Endothelial cell of umbilical vein (primary cell): ENCODE data around the gene LSM14B. TPM values are rescaled to one million over a fixed set of nuclear protein-coding genes. Genes with fewer than 3 reads are reported as not detected.

Source experiments
- BruUV-seq: library from RNA; stranded (reverse); fragments of 400-500 nt; replicated peaks from 2 replicates; lab custom pipeline; 2021; lab: Mats Ljungman, UMichigan
- CTCF ChIA-PET: fragments of 300-600, 350-600 bp; sonication (Branson Sonifier 250); formaldehyde crosslinking; loops from one replicate; lab custom pipeline; 2021; ENCODE audit warnings: antibody characterized with exemption, inconsistent platforms; lab: Charles Lee
- POLR2A ChIA-PET: fragments of 300-600, 350-600 bp; sonication (Branson Sonifier 250); formaldehyde crosslinking; loops from one replicate; lab custom pipeline; 2021; ENCODE audit warnings: antibody characterized with exemption, inconsistent platforms; lab: Charles Lee
- DNase-seq: peaks from one replicate; pipeline ENCODE4 v3.0.0-alpha.2; 2011; ENCODE audit warnings: low read depth, low spot score
- FAIRE-seq: peaks from 2 replicates; lab custom pipeline; 2011; peaks lifted over from hg19 to GRCh38; lab: Jason Lieb, UNC
- H2AFZ ChIP-seq: 2 replicates; pipeline ENCODE4 v1.6.0; 2012; ENCODE audit warnings: low read depth, low read length, control low read depth, inconsistent platforms
- H3K27ac ChIP-seq: 2 replicates; pipeline ENCODE4 v1.5.1; 2011; ENCODE audit warnings: low read depth, mild to moderate bottlenecking, control low read depth, low read length, moderate library complexity; ENCODE audit not compliant: insufficient read depth
- H3K27me3 ChIP-seq, 2 experiments: 2 replicates each; pipeline versions ENCODE4 v1.6.0 to v1.6.1; 2011; ENCODE audit warnings: low read length in 2 of 2, mixed read lengths in 1 of 2; ENCODE audit not compliant: control insufficient read depth in 2 of 2, insufficient read depth in 2 of 2
- H3K36me3 ChIP-seq, 2 experiments: 2 replicates in 1 of 2; 3 replicates in 1 of 2; pipeline ENCODE4 v1.5.1; 2011; ENCODE audit warnings: low read length in 2 of 2, mild to moderate bottlenecking in 1 of 2, moderate library complexity in 1 of 2; ENCODE audit not compliant: control insufficient read depth in 2 of 2, insufficient read depth in 2 of 2; ENCODE audit errors: extremely low read depth in 1 of 2
- H3K4me1 ChIP-seq: 3 replicates; pipeline ENCODE4 v1.5.1; 2011; ENCODE audit warnings: mild to moderate bottlenecking, low read length; ENCODE audit not compliant: control insufficient read depth, insufficient read depth; ENCODE audit errors: extremely low read depth
- H3K4me2 ChIP-seq: 2 replicates; pipeline ENCODE4 v1.6.1; 2011; ENCODE audit warnings: low read length, control low read depth, mixed read lengths; ENCODE audit not compliant: insufficient read depth
- H3K4me3 ChIP-seq, 3 experiments: fragments of 200-600 bp in 1 of 3; sonication (generic), shearing (Covaris generic) in 1 of 3; replicated peaks in 1 of 3; 2 replicates each; pipeline ENCODE4 v1.5.1; 2011 to 2016; ENCODE audit warnings: control low read depth in 3 of 3, low read length in 3 of 3, mild to moderate bottlenecking in 2 of 3, inconsistent platforms in 1 of 3, low read depth in 1 of 3, moderate library complexity in 1 of 3; ENCODE audit not compliant: insufficient read depth in 1 of 3
- H3K79me2 ChIP-seq: 2 replicates; pipeline ENCODE4 v1.6.0; 2012; ENCODE audit warnings: low read length, inconsistent platforms; ENCODE audit not compliant: control insufficient read depth, insufficient read depth
- H3K9ac ChIP-seq: replicated peaks from 2 replicates; pipeline ENCODE3; 2011; ENCODE audit warnings: low read length, control low read depth; ENCODE audit not compliant: insufficient read depth; ENCODE audit errors: extremely low read depth
- H3K9me1 ChIP-seq: replicated peaks from 3 replicates; pipeline ENCODE4 v1.6.0; 2011; ENCODE audit warnings: mild to moderate bottlenecking, low read length; ENCODE audit not compliant: control insufficient read depth, insufficient read depth; ENCODE audit errors: extremely low read depth
- H3K9me3 ChIP-seq: replicated peaks from 2 replicates; pipeline ENCODE4 v1.5.1; 2012; ENCODE audit warnings: low read length, inconsistent platforms; ENCODE audit not compliant: control insufficient read depth, insufficient read depth
- H4K20me1 ChIP-seq: replicated peaks from 2 replicates; pipeline ENCODE3; 2011; ENCODE audit warnings: mild to moderate bottlenecking, low read length; ENCODE audit not compliant: control insufficient read depth, insufficient read depth; ENCODE audit errors: extremely low read depth
- EZH2 ChIP-seq: IDR thresholded peaks from 2 replicates; pipeline ENCODE4 v1.6.1; 2012; ENCODE audit warnings: borderline replicate concordance, low read depth, mild to moderate bottlenecking, moderate library complexity, low read length, inconsistent platforms; ENCODE audit not compliant: severe bottlenecking
- FOS ChIP-seq: IDR thresholded peaks from 2 replicates; pipeline ENCODE4 v1.6.1; 2011; ENCODE audit warnings: mild to moderate bottlenecking, low read length, moderate library complexity, borderline replicate concordance; ENCODE audit not compliant: insufficient read depth
- GATA2 ChIP-seq: IDR thresholded peaks from 2 replicates; pipeline ENCODE4 v1.7.0; 2011; ENCODE audit warnings: low read depth, mild to moderate bottlenecking, moderate library complexity, mixed read lengths, low read length; ENCODE audit not compliant: insufficient read length, insufficient read depth
- JUN ChIP-seq: IDR thresholded peaks from 2 replicates; pipeline ENCODE4 v1.6.1; 2011; ENCODE audit warnings: borderline replicate concordance, low read depth; ENCODE audit not compliant: insufficient read length, insufficient read depth
- MYC ChIP-seq: IDR thresholded peaks from one replicate; pipeline ENCODE4 v1.6.1; 2011; ENCODE audit warnings: mild to moderate bottlenecking, low read depth, low read length
- POLR2A ChIP-seq: IDR thresholded peaks from 2 replicates; pipeline ENCODE4 v1.6.1; 2012; ENCODE audit warnings: low read depth, mild to moderate bottlenecking, control low read depth, low read length
- POLR2AphosphoS5 ChIP-seq: IDR thresholded peaks from 2 replicates; pipeline ENCODE4 v1.6.1; 2012; ENCODE audit warnings: low read depth, mild to moderate bottlenecking, control low read depth, low read length, moderate library complexity; ENCODE audit not compliant: insufficient read depth
- dilution Hi-C: fragments of 300-500 bp; cut with MboI; formaldehyde crosslinking; loops from one replicate; pipeline ENCODE4 v1.15.0; 2019; ENCODE audit warnings: low sequenced_read_pairs; ENCODE audit not compliant: extremely low pct_ligation_motif_present
- intact Hi-C: fragments of 100-400 bp; cut with micrococcal nuclease; formaldehyde crosslinking; loops from one replicate; pipeline ENCODE4 v1.10.0; 2022
- polyA plus RNA-seq, 4 experiments: library from polyadenylated mRNA; depleted of rRNA in 3 of 4; stranded (reverse) in 3 of 4; unstranded in 1 of 4; fragments of >200 nt; gene quantifications; 2 replicates each; pipeline versions ENCODE4 v1.2.1 to v1.2.3, GENCODE V29; 2011 to 2012; ENCODE audit warnings: missing spikeins in 1 of 4
- total RNA-seq: library from RNA; stranded (reverse); gene quantifications from 2 replicates; pipeline ENCODE4 v1.2.3, GENCODE V29; 2021
- TF ChIP-seq, protein P1 (sequence below): IDR thresholded peaks from 2 replicates; pipeline ENCODE4 v1.6.1; 2011; ENCODE audit not compliant: insufficient read depth, insufficient read length
- TF ChIP-seq, protein P2 (sequence below), 2 donors: IDR thresholded peaks; 1 replicate in 1 of 2; 2 replicates in 1 of 2; pipeline ENCODE4 v1.5.1; 2011; ENCODE audit warnings: low read length in 2 of 2, mild to moderate bottlenecking in 2 of 2, moderate library complexity in 2 of 2, control low read depth in 1 of 2, inconsistent platforms in 1 of 2, low read depth in 1 of 2; ENCODE audit not compliant: insufficient read depth in 1 of 2; ENCODE audit errors: extremely low read depth in 1 of 2

Gene LSM14B
- total and polyA plus RNA-seq, 2 donors (not counting 3 experiments of a cell fraction or from before 2014, with no cell fraction given): 32.5 to 34.0 TPM

GRCh38 chr20:62157387-62158087, 35.3 kb downstream of the LSM14B start:
- H3K4me1 ChIP-seq: no peaks in the 10 kb centered on the region
- H3K9me1 ChIP-seq: no peaks in the 10 kb centered on the region
- dilution Hi-C loops (no loop called here), intact Hi-C loops (loop anchor here (1.0 kb wide), 2 partner anchors 131 to 146 kb away; no protein-coding TSS in a partner anchor)
- ChIA-PET POLR2A (no interaction called here), CTCF (interaction anchor here (1.2 kb wide), 2 partner anchors 20 to 131 kb away, joined by 3 to 12 read pairs; no protein-coding TSS in a partner anchor)
- TF ChIP-seq POLR2AphosphoS5 (no peak), POLR2A (no peak), JUN (no peak), EZH2 (no peak), GATA2 (no peak), MYC (no peak), FOS (no peak)
- TF ChIP-seq, protein P1, sequence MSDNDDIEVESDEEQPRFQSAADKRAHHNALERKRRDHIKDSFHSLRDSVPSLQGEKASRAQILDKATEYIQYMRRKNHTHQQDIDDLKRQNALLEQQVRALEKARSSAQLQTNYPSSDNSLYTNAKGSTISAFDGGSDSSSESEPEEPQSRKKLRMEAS: no peak
- TF ChIP-seq, protein P2, sequence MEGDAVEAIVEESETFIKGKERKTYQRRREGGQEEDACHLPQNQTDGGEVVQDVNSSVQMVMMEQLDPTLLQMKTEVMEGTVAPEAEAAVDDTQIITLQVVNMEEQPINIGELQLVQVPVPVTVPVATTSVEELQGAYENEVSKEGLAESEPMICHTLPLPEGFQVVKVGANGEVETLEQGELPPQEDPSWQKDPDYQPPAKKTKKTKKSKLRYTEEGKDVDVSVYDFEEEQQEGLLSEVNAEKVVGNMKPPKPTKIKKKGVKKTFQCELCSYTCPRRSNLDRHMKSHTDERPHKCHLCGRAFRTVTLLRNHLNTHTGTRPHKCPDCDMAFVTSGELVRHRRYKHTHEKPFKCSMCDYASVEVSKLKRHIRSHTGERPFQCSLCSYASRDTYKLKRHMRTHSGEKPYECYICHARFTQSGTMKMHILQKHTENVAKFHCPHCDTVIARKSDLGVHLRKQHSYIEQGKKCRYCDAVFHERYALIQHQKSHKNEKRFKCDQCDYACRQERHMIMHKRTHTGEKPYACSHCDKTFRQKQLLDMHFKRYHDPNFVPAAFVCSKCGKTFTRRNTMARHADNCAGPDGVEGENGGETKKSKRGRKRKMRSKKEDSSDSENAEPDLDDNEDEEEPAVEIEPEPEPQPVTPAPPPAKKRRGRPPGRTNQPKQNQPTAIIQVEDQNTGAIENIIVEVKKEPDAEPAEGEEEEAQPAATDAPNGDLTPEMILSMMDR (IDR thresholded peaks at IDR 0.05; ENCODE audit: extremely low read depth in 1 of 2, insufficient read depth in 1 of 2, low read depth in 1 of 2, low read length in 2 of 2): no peak
- BruUV-seq: no TSS peak
- H4K20me1 ChIP-seq: peaks cover 2% of the 10 kb centered on the region
- H3K4me2 ChIP-seq: no peak overlapping the region
- no peaks in the 10 kb centered on the region for H3K9me3 ChIP-seq
- peaks cover 52% of the 10 kb centered on the region for H3K79me2 ChIP-seq
- FAIRE-seq (no peak), DNase-seq (no peak)
- no peak overlapping the region for H3K9ac ChIP-seq
- H2AFZ ChIP-seq: no peak overlapping the region
- no peak overlapping the region for H3K27ac ChIP-seq
- H3K27me3 ChIP-seq: no peaks in the 10 kb centered on the region
- H3K4me3 ChIP-seq: no peak overlapping the region
- H3K36me3 ChIP-seq: peaks cover 7 to 23% of the 10 kb centered on the region in 2 experiments
